NOMO-1 treated with DMSO at 0.1 percent for 48 hours (cell line): ENCODE results near the gene LIMCH1.
"Not testable (repeated sequence)": the region's sequence is repeated elsewhere in the genome, so short reads cannot be mapped to it uniquely, and the experiment has no call there.

Experiments used
- DNase-seq: peaks from one replicate; lab custom pipeline; 2025; ENCODE audit not compliant: unreplicated experiment; lab: John Stamatoyannopoulos, UW

LIMCH1 gene

GRCh38 chr4:41640906-41641305 is 102.9 kb downstream of the LIMCH1 start:
- DNase-seq, result no peak

- DNase-seq, result not testable (repeated sequence)
Measured at GRCh38 chr4:41642746-41643145, 104.8 kb downstream of the LIMCH1 start.

- no peak for DNase-seq
Measured at GRCh38 chr4:41643331-41643730, 105.4 kb downstream of the LIMCH1 start.

GRCh38 chr4:41644288-41644914 is 106.4 kb downstream of the LIMCH1 start:
- DNase-seq, result no peak

GRCh38 chr4:41644915-41645295 is 106.9 kb downstream of the LIMCH1 start:
- no peak for DNase-seq

GRCh38 chr4:41645728-41646390 is 107.9 kb downstream of the LIMCH1 start:
- peak; percentile 7 for DNase-seq

- DNase-seq, result no peak
Measured at GRCh38 chr4:41646862-41647261, 108.9 kb downstream of the LIMCH1 start.

GRCh38 chr4:41647383-41647782 is 109.4 kb downstream of the LIMCH1 start:
- peak; percentile 26 for DNase-seq

GRCh38 chr4:41651150-41651549 is 113.2 kb downstream of the LIMCH1 start:
- DNase-seq, result not testable (repeated sequence)

GRCh38 chr4:41652971-41653370 is 115.0 kb downstream of the LIMCH1 start:
- no peak for DNase-seq

- no peak for DNase-seq
Measured at GRCh38 chr4:41653523-41653922, 115.6 kb downstream of the LIMCH1 start.

- no peak for DNase-seq
Measured at GRCh38 chr4:41655177-41655576, 117.2 kb downstream of the LIMCH1 start.

- no peak for DNase-seq
Measured at GRCh38 chr4:41656106-41656505, 118.1 kb downstream of the LIMCH1 start.

GRCh38 chr4:41656572-41657520 is 118.9 kb downstream of the LIMCH1 start:
- DNase-seq, result no peak

- DNase-seq, result no peak
Measured at GRCh38 chr4:41657561-41657960, 119.6 kb downstream of the LIMCH1 start.

- DNase-seq, result no peak
Measured at GRCh38 chr4:41658163-41658562, 120.2 kb downstream of the LIMCH1 start.

- no peak for DNase-seq
Measured at GRCh38 chr4:41660352-41660751, 122.4 kb downstream of the LIMCH1 start.

GRCh38 chr4:41661442-41662076 is 123.6 kb downstream of the LIMCH1 start:
- peak; percentile 21 for DNase-seq

GRCh38 chr4:41665636-41666207 is 127.8 kb downstream of the LIMCH1 start:
- no peak for DNase-seq

- no peak for DNase-seq
Measured at GRCh38 chr4:41668024-41668423, 130.1 kb downstream of the LIMCH1 start.

GRCh38 chr4:41670530-41670929 is 132.6 kb downstream of the LIMCH1 start:
- DNase-seq, result no peak
